GM12801 (cell line): ENCODE measurements around the gene ZSCAN26.

Source experiments
- TF ChIP-seq, protein P1 (sequence below): IDR thresholded peaks from one replicate; pipeline ENCODE4 v1.5.1; 2011; ENCODE audit warnings: control low read depth; ENCODE audit not compliant: insufficient read length; ENCODE audit errors: extremely low read depth

Gene ZSCAN26

DNA sequence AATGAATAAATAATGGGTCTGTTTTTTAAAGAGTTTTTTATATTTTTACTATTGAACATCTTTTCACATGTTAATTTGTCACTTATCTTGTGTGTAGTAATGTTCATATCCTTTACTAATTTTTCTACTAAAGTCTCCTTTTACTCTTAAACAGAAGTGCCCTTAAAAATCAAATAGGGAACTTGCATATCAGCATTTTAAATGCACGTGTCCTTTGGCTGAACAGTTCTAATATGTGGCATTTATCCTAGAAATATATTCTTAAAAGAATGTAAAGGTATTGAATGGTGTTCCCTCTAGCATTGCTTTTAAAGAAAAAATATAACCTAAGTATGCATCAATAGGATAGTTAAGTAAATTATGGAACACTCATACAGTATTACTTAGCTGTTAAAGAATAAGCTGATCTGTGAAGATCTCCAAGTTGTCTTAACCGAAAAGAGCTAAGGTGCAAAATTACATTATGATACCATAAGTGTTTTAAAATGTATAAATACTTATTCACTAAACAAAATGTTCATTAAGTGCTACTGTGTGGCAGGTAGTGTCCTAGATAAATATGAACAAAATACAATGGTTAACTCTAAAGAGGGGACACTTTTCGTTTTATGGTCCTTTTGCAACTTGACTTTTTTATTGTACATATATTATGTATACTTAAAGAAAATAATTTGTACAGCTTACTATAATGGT lies 13.8 kb downstream of the ZSCAN26 start:
- TF ChIP-seq, protein P1, sequence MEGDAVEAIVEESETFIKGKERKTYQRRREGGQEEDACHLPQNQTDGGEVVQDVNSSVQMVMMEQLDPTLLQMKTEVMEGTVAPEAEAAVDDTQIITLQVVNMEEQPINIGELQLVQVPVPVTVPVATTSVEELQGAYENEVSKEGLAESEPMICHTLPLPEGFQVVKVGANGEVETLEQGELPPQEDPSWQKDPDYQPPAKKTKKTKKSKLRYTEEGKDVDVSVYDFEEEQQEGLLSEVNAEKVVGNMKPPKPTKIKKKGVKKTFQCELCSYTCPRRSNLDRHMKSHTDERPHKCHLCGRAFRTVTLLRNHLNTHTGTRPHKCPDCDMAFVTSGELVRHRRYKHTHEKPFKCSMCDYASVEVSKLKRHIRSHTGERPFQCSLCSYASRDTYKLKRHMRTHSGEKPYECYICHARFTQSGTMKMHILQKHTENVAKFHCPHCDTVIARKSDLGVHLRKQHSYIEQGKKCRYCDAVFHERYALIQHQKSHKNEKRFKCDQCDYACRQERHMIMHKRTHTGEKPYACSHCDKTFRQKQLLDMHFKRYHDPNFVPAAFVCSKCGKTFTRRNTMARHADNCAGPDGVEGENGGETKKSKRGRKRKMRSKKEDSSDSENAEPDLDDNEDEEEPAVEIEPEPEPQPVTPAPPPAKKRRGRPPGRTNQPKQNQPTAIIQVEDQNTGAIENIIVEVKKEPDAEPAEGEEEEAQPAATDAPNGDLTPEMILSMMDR = no peak

DNA sequence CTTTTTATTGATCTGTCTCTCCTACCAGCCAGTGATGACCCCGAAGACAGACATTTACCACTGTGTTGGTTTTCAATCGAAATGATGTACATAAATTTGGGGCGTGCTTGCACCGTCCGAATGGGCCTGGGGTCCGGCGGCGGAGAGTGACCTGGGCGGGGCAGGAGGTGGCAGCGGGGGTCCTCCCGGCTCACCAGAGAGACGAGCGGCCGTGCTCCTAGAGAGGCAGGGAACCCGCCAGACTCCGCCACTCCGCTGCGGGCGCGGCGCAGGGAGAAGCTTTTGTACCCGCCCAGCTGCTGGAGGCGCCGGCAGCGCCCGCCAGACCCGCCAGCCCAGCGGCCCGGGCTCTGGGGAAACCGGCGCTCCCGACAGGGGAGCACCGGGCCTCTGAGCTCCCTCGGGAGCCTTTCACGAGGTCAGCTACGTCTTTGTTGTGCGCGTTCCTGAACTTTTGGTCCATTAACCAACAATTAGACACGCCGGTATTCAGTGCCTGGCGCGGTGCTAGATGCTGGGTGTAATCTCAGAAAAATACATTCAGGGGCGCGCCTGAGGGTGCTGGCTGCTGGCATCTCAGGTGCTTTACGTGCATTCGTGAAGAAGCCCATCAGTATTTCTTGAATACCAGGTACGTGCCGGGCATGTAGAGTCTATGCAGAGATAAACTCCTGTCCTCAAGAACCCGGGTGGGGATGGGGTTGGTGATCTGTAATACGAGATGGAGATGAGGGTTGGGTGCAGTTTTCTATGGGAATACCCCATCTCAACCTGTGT lies 14.5 kb downstream of the ZSCAN26 start, which contains the start of gene PGBD1:
Gene PGBD1, plus strand, starts transcription at position 285 of the 777 bp plus-strand sequence. CDS start 2,242 bp downstream, outside the sequence.
- TF ChIP-seq, protein P1 = no peak

DNA sequence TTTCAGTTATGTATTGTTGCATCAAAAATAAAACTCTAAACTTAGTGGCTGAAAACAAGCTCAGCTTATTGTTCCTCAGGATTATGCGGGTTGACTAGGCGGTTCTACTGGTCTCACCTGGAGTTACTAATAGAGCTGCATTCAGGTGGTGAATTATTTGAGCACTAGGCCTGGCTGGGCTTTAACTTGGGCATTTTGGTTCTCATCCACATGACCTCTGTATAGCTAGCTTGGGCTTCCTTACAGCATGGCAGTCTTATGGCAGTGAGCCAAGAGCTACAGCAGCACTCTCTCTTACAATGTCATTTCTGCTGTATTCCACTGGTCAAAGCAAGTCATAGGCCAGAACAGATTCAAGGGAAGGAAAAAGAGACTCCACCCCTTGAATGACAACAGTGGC lies 16.0 kb downstream of the ZSCAN26 start:
- TF ChIP-seq, protein P1 = no peak

DNA sequence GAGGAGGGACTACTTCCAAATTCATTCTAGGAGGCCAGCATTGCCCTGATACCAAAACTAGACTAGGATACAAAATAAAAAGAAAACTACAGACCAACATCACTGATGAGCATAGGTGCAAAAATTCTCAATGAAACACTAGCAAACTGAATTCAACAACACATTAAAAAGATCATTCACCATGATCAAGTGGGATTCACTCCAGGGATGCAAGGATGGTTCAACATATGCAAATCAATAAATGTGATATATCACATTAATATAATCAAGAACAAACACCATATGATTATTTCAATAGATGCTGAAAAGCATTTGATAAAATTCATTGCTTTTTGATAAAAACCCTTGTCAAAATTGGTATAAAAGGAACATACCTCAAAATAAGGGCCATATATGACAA lies 24.6 kb downstream of the ZSCAN26 start:
- TF ChIP-seq, protein P1 = no peak

DNA sequence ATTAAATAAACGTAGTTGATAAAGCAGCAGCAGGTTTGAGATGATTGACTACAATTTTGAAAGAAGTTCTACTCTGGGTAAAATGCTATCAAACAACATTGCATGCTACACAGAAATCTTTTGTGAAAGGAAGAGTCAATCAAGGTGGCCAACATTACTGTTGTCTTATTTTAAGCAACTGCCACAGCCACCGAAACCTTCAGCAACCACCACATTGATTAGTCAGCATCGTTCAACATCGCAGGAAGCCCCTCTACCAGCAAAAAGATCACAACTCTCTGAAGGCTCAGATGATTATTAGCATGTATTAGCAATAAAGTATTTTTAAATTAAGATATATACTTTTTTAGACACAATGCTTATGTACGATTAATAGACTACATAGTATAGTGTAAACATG lies 28.4 kb downstream of the ZSCAN26 start:
- TF ChIP-seq, protein P1 = no peak

DNA sequence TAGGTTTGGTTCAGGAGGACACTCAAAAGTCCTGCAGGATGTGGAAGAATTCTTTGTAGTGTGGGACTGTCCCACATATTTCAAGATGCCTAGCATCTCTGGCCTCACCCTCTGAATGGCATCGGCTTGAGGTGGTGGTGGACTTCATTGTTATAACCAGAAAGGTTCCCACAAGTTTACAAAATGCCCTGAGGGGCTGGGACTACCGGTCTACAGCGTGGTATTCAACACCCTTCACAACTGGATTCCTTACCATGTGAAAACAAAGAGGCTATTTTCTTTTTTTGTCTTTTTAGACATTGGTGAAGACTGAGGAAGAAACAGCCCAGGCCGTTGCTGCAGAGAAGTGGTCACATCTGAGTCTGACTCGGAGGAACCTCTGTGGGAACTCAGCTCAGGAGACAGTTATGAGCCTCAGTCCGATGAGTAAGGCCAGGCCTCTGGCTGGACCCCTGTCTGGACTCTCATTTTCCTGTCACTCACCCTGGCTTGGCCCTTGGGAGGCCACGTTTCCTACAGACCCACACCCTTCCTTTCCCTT lies 29.6 kb downstream of the ZSCAN26 start:
- TF ChIP-seq, protein P1 = no peak

DNA sequence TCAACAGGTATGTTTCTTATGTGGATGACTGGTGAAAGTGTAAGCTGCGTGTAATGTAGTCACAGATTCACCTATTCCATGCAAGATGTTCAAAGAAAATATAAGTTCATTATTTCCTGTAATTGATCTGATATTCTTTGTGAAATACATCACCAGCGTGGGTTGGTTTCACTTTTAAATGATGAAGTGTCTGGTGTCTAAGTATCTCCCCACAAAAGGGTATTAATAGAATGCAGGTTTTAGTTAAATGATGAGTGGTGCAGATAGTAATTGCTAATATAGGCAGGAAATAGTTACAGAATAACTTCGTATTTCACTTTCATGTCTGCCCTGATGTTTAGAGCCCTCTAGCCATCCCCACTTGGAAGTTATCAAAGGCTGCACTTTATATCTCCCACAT lies 36.6 kb downstream of the ZSCAN26 start:
- TF ChIP-seq, protein P1 = no peak
